Measurements from ENCODE around the gene CLIP1.

DNA sequence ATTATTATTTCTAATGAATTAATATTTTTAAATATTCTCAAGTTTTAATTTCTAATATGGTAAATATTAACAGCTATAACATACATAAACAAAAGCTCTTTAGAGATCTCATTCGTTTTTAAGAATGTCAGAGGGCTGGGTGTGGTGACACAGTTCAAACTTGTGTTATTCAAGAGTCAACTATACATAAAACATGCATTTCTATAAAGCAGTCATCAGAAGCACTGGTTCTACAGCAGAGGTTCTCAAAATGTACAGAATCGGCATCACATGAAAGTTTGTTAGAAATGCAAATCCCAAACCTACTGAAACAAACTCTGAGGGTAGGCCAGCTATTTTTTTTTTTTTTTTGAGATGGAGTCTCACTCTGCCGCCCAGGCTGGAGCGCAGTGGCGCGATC, 34.6 kb downstream of the CLIP1 start:
- TF ChIP-seq POLR2A (IDR thresholded peaks at IDR 0.05): no peak
- TF ChIP-seq, protein P1, sequence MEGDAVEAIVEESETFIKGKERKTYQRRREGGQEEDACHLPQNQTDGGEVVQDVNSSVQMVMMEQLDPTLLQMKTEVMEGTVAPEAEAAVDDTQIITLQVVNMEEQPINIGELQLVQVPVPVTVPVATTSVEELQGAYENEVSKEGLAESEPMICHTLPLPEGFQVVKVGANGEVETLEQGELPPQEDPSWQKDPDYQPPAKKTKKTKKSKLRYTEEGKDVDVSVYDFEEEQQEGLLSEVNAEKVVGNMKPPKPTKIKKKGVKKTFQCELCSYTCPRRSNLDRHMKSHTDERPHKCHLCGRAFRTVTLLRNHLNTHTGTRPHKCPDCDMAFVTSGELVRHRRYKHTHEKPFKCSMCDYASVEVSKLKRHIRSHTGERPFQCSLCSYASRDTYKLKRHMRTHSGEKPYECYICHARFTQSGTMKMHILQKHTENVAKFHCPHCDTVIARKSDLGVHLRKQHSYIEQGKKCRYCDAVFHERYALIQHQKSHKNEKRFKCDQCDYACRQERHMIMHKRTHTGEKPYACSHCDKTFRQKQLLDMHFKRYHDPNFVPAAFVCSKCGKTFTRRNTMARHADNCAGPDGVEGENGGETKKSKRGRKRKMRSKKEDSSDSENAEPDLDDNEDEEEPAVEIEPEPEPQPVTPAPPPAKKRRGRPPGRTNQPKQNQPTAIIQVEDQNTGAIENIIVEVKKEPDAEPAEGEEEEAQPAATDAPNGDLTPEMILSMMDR (IDR thresholded peaks at IDR 0.05): no peak
